Loucy (cell line): ENCODE data around the gene PCDHGA1.

Experiments
- CTCF ChIP-seq: fragments of 200-600 bp; sonication (generic); conservative IDR thresholded peaks from 2 replicates; pipeline ENCODE4 v1.5.1; 2014; ENCODE audit warnings: mild to moderate bottlenecking, antibody characterized with exemption, low read length
- EZH2phosphoT487 ChIP-seq: fragments of 200-600 bp; IDR thresholded peaks from 2 replicates; pipeline ENCODE4 v1.6.1; 2018; ENCODE audit warnings: antibody characterized with exemption, mild to moderate bottlenecking, moderate library complexity, borderline replicate concordance

- TF ChIP-seq EZH2phosphoT487 (no peak), CTCF (0 out of 2 replicates have a peak, but pooled peaks have one; percentile 15)
These were observed 15.0 kb downstream of the PCDHGA1 start for GRCh38 chr5:141345327-141345726.
